ENCODE data around the gene TAF15.

Gene TAF15

DNA sequence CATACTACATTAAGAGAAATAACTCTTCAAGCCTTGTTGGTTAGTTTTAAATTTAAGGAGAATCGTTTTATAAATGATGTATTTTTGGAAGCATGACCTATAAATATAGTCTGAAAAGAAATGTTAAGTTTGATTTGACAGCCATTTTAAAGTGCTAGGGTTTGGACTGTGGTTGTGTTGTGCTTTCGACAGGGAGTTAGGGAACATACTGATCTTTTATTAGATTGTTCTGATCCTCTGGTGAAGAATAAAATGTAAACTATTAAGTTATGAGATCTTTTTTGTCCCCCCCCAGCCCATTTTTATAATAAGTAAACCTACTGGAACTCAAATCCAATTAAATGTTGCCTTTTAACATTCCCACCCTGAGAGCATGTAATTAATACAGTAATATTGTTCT lies 12.0 kb downstream of the TAF15 start:
- TF ChIP-seq, protein P1, sequence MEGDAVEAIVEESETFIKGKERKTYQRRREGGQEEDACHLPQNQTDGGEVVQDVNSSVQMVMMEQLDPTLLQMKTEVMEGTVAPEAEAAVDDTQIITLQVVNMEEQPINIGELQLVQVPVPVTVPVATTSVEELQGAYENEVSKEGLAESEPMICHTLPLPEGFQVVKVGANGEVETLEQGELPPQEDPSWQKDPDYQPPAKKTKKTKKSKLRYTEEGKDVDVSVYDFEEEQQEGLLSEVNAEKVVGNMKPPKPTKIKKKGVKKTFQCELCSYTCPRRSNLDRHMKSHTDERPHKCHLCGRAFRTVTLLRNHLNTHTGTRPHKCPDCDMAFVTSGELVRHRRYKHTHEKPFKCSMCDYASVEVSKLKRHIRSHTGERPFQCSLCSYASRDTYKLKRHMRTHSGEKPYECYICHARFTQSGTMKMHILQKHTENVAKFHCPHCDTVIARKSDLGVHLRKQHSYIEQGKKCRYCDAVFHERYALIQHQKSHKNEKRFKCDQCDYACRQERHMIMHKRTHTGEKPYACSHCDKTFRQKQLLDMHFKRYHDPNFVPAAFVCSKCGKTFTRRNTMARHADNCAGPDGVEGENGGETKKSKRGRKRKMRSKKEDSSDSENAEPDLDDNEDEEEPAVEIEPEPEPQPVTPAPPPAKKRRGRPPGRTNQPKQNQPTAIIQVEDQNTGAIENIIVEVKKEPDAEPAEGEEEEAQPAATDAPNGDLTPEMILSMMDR (conservative IDR thresholded peaks at IDR 0.05; ENCODE audit: low read length), result no peak
- TF ChIP-seq EZH2phosphoT487 (IDR thresholded peaks at IDR 0.05; ENCODE audit: borderline replicate concordance), result no peak
- H4K20me1 ChIP-seq (ENCODE audit: insufficient read depth, low read length, poor library complexity, severe bottlenecking), result peaks cover 61% of the 10 kb centered on the region
- no peak overlapping the region for H2AFZ ChIP-seq (ENCODE audit: low read length)
- H3K9me3 ChIP-seq (ENCODE audit: insufficient read depth, low read depth, low read length), result no peaks in the 10 kb centered on the region
- H3K9ac ChIP-seq (ENCODE audit: low read depth, low read length, poor library complexity, severe bottlenecking), result no peak overlapping the region
- no peak overlapping the region for H3K4me2 ChIP-seq (ENCODE audit: low read depth, low read length, poor library complexity, severe bottlenecking)
- no peaks in the 10 kb centered on the region for H3K27me3 ChIP-seq (ENCODE audit: insufficient read depth, low read length, poor library complexity, severe bottlenecking)
- H3F3A ChIP-seq (ENCODE audit: low read depth), result no peaks in the 10 kb centered on the region
- H3K36me3 ChIP-seq (ENCODE audit: insufficient read depth, low read length), result peaks cover 83% of the 10 kb centered on the region
- H3K4me3 ChIP-seq (ENCODE audit: low read length, poor library complexity, severe bottlenecking), result no peak overlapping the region
- peaks cover 67% of the 10 kb centered on the region for H3K79me2 ChIP-seq (ENCODE audit: insufficient read depth, low read length)
- no peaks in the 10 kb centered on the region for H3K9me2 ChIP-seq (replicated peaks; ENCODE audit: low read depth, low read length)
- peaks cover 12% of the 10 kb centered on the region for H3K4me1 ChIP-seq (ENCODE audit: insufficient read depth, low read length, poor library complexity, severe bottlenecking)

- no peaks in the 10 kb centered on the region for H3K27me3 ChIP-seq (ENCODE audit: insufficient read depth, low read length, poor library complexity, severe bottlenecking)
- H3K36me3 ChIP-seq (ENCODE audit: insufficient read depth, low read length), result peaks cover 85% of the 10 kb centered on the region
- no peaks in the 10 kb centered on the region for H3K4me1 ChIP-seq (ENCODE audit: insufficient read depth, low read length, poor library complexity, severe bottlenecking)
- H4K20me1 ChIP-seq (ENCODE audit: insufficient read depth, low read length, poor library complexity, severe bottlenecking), result peaks cover 29% of the 10 kb centered on the region
- no peak overlapping the region for H2AFZ ChIP-seq (ENCODE audit: low read length)
- H3K9ac ChIP-seq (ENCODE audit: low read depth, low read length, poor library complexity, severe bottlenecking), result no peak overlapping the region
- H3K4me3 ChIP-seq (ENCODE audit: low read length, poor library complexity, severe bottlenecking), result no peak overlapping the region
- peaks cover 34% of the 10 kb centered on the region for H3K79me2 ChIP-seq (ENCODE audit: insufficient read depth, low read length)
- TF ChIP-seq, protein P1 (conservative IDR thresholded peaks at IDR 0.05; ENCODE audit: low read length), result no peak
- TF ChIP-seq EZH2phosphoT487 (IDR thresholded peaks at IDR 0.05; ENCODE audit: borderline replicate concordance), result no peak
- no peaks in the 10 kb centered on the region for H3K9me2 ChIP-seq (replicated peaks; ENCODE audit: low read depth, low read length)
- no peaks in the 10 kb centered on the region for H3F3A ChIP-seq (ENCODE audit: low read depth)
- no peak overlapping the region for H3K4me2 ChIP-seq (ENCODE audit: low read depth, low read length, poor library complexity, severe bottlenecking)
- no peaks in the 10 kb centered on the region for H3K9me3 ChIP-seq (ENCODE audit: insufficient read depth, low read depth, low read length)
Measured at GRCh38 chr17:35825206-35825605, 15.9 kb downstream of the TAF15 start.

DNA sequence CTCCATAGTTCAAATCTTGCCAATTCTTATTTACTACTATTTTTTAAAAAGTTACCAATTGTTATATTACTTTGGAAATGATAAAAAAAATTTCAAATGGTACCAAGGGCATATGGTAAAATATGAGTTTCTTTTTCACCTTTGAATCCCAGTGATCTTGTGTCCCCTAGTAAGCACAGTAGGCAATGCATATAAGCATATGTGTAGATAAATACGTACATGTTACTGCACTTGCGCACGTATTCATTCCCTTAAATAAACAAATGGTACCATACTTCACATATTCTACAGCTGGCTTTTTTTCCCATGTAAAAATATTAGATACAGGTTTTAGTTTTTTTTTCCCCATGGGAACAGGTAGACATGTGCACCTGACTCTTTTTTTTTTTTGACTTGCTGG lies 31.8 kb downstream of the TAF15 start:
- Histone ChIP-seq H3K4me2 (ENCODE audit: low read depth, low read length, poor library complexity, severe bottlenecking) (no peak overlapping the region), H3F3A (ENCODE audit: low read depth) (no peaks in the 10 kb centered on the region), H3K9me2 (replicated peaks; ENCODE audit: low read depth, low read length) (no peaks in the 10 kb centered on the region), H3K36me3 (ENCODE audit: insufficient read depth, low read length) (peaks cover 92% of the 10 kb centered on the region), H3K4me3 (ENCODE audit: low read length, poor library complexity, severe bottlenecking) (no peak overlapping the region), H3K4me1 (ENCODE audit: insufficient read depth, low read length, poor library complexity, severe bottlenecking) (no peaks in the 10 kb centered on the region), H2AFZ (ENCODE audit: low read length) (no peak overlapping the region), H3K9me3 (ENCODE audit: insufficient read depth, low read depth, low read length) (no peaks in the 10 kb centered on the region), H4K20me1 (ENCODE audit: insufficient read depth, low read length, poor library complexity, severe bottlenecking) (no peaks in the 10 kb centered on the region), H3K79me2 (ENCODE audit: insufficient read depth, low read length) (no peaks in the 10 kb centered on the region), H3K27me3 (ENCODE audit: insufficient read depth, low read length, poor library complexity, severe bottlenecking) (no peaks in the 10 kb centered on the region), H3K9ac (ENCODE audit: low read depth, low read length, poor library complexity, severe bottlenecking) (no peak overlapping the region)
- no peak for TF ChIP-seq EZH2phosphoT487 (IDR thresholded peaks at IDR 0.05; ENCODE audit: borderline replicate concordance)
- TF ChIP-seq, protein P1 (conservative IDR thresholded peaks at IDR 0.05; ENCODE audit: low read length), result no peak

Data from Loucy (cell line).